Osteoblast (primary cell): Measurements from ENCODE around the gene PWWP2B. TPM values are rescaled to one million over a fixed set of nuclear protein-coding genes. Genes with fewer than 3 reads are reported as not detected.

Experiments
- DNase-seq: peaks from one replicate; pipeline ENCODE4 v3.0.0; 2011; ENCODE audit warnings: low spot score, mixed read lengths; ENCODE audit not compliant: insufficient read length; ENCODE audit errors: missing footprints
- H2AFZ ChIP-seq: 2 replicates; pipeline ENCODE4 v1.6.0; 2011; ENCODE audit warnings: mild to moderate bottlenecking, low read length
- H3K27ac ChIP-seq: 2 replicates; pipeline ENCODE4 v1.5.1; 2011; ENCODE audit warnings: mild to moderate bottlenecking, low read depth, low read length, moderate library complexity
- H3K27me3 ChIP-seq: 2 replicates; pipeline ENCODE4 v1.6.0; 2012; ENCODE audit warnings: mild to moderate bottlenecking, control low read depth, inconsistent platforms, low read length, moderate library complexity; ENCODE audit not compliant: insufficient read depth
- H3K36me3 ChIP-seq: 2 replicates; pipeline ENCODE4 v1.5.1; 2011; ENCODE audit warnings: mild to moderate bottlenecking, low read length, control low read depth, moderate library complexity; ENCODE audit not compliant: insufficient read depth
- H3K4me1 ChIP-seq: 2 replicates; pipeline ENCODE4 v1.5.1; 2011; ENCODE audit warnings: mild to moderate bottlenecking, low read length, control low read depth, moderate library complexity; ENCODE audit not compliant: insufficient read depth
- H3K4me2 ChIP-seq: 2 replicates; pipeline ENCODE4 v1.6.0; 2011; ENCODE audit warnings: mild to moderate bottlenecking, low read length; ENCODE audit not compliant: insufficient read depth
- H3K4me3 ChIP-seq: fragments of 200-600 bp; sonication (generic); 3 replicates; pipeline ENCODE4 v1.5.1; 2012; ENCODE audit warnings: mild to moderate bottlenecking, low read length, inconsistent platforms; ENCODE audit not compliant: insufficient read depth
- H3K79me2 ChIP-seq: 2 replicates; pipeline ENCODE4 v1.6.0; 2012; ENCODE audit warnings: mild to moderate bottlenecking, low read length, control low read depth, inconsistent platforms; ENCODE audit not compliant: insufficient read depth
- H3K9me3 ChIP-seq: 2 replicates; pipeline ENCODE4 v1.5.1; 2011; ENCODE audit warnings: low read depth, low read length, control low read depth
- H4K20me1 ChIP-seq: 2 replicates; pipeline ENCODE4 v1.6.0; 2012; ENCODE audit warnings: mild to moderate bottlenecking, low read length, control low read depth; ENCODE audit not compliant: insufficient read depth
- CTCF ChIP-seq: IDR thresholded peaks from 2 replicates; pipeline ENCODE4 v1.5.1; 2011; ENCODE audit warnings: mild to moderate bottlenecking, low read depth, low read length, moderate library complexity; ENCODE audit errors: extremely low read depth
- total RNA-seq: library from RNA; depleted of rRNA; stranded (reverse); fragments of >200 nt; gene quantifications from 2 replicates; pipeline ENCODE4 v1.2.3, GENCODE V29; 2012

The PWWP2B gene
- total RNA-seq, 1 donor = 18.5 TPM

GRCh38 chr10:132392811-132393694, 3.9 kb upstream of the PWWP2B start:
- H3K9me3 ChIP-seq = no peaks in the 10 kb centered on the region
- H3K27me3 ChIP-seq = no peaks in the 10 kb centered on the region
- no peak overlapping the region for H3K27ac ChIP-seq
- no peak overlapping the region for H2AFZ ChIP-seq
- no peak for TF ChIP-seq CTCF
- DNase-seq = peak; percentile 92
- peaks cover under 1% of the 10 kb centered on the region for H3K79me2 ChIP-seq
- no peak overlapping the region for H3K4me3 ChIP-seq
- H3K4me2 ChIP-seq = no peak overlapping the region
- no peaks in the 10 kb centered on the region for H3K36me3 ChIP-seq
- peaks cover 2% of the 10 kb centered on the region for H4K20me1 ChIP-seq
- peaks cover 4% of the 10 kb centered on the region for H3K4me1 ChIP-seq

GRCh38 chr10:132393695-132394181, 3.3 kb upstream of the PWWP2B start:
- Histone ChIP-seq H2AFZ (no peak overlapping the region), H3K36me3 (no peaks in the 10 kb centered on the region), H3K4me3 (no peak overlapping the region), H3K9me3 (no peaks in the 10 kb centered on the region), H3K4me1 (peaks cover 7% of the 10 kb centered on the region), H3K4me2 (no peak overlapping the region), H4K20me1 (peaks cover 8% of the 10 kb centered on the region), H3K79me2 (peaks cover 8% of the 10 kb centered on the region), H3K27ac (no peak overlapping the region), H3K27me3 (no peaks in the 10 kb centered on the region)
- TF ChIP-seq CTCF = no peak
- no peak for DNase-seq

- Histone ChIP-seq H3K79me2 (peaks cover 12% of the 10 kb centered on the region), H4K20me1 (peaks cover 9% of the 10 kb centered on the region), H3K27ac (no peak overlapping the region), H3K4me2 (no peak overlapping the region), H3K36me3 (no peaks in the 10 kb centered on the region), H3K4me3 (no peak overlapping the region), H3K4me1 (peaks cover 7% of the 10 kb centered on the region), H3K9me3 (no peaks in the 10 kb centered on the region), H3K27me3 (no peaks in the 10 kb centered on the region), H2AFZ (no peak overlapping the region)
- no peak for TF ChIP-seq CTCF
- DNase-seq = no peak
Observed at GRCh38 chr10:132394201-132394811, 2.7 kb upstream of the PWWP2B start.
